A673 (cell line): ENCODE data around the gene ARHGAP22. TPM values are rescaled to one million over a fixed set of nuclear protein-coding genes. Genes with fewer than 3 reads are reported as not detected.

Experiments used
- BruUV-seq: library from RNA; stranded (reverse); fragments of 400-500 nt; replicated peaks from 2 replicates; lab custom pipeline; 2021; lab: Mats Ljungman, UMichigan
- CTCF ChIA-PET: fragments of 300-600 bp; sonication (Branson Sonifier 250); formaldehyde crosslinking; loops from one replicate; lab custom pipeline; 2022; ENCODE audit warnings: antibody characterized with exemption; lab: Charles Lee
- POLR2A ChIA-PET: fragments of 300-600 bp; sonication (Branson Sonifier 250); formaldehyde crosslinking; loops from one replicate; lab custom pipeline; 2022; ENCODE audit warnings: antibody characterized with exemption; ENCODE audit not compliant: low non-redundant PET; lab: Charles Lee
- DNase-seq: peaks from one replicate; pipeline ENCODE4 v3.0.0-alpha.2; 2015; ENCODE audit warnings: low spot score
- H3K27ac ChIP-seq: fragments of 200-600 bp; sonication (generic); 2 replicates; pipeline ENCODE4 v1.5.1; 2016; ENCODE audit warnings: mixed run types, low read depth, mild to moderate bottlenecking, mixed read lengths, antibody characterized with exemption, low read length; ENCODE audit not compliant: poor library complexity, severe bottlenecking
- H3K27me3 ChIP-seq: fragments of 200-600 bp; sonication (generic); replicated peaks from 2 replicates; pipeline ENCODE4 v1.6.1; 2017; ENCODE audit warnings: mixed run types, low read depth, mild to moderate bottlenecking, mixed read lengths, antibody characterized with exemption, low read length; ENCODE audit not compliant: insufficient read depth, poor library complexity
- H3K36me3 ChIP-seq: fragments of 200-600 bp; sonication (generic); 2 replicates; pipeline ENCODE4 v1.6.1; 2016; ENCODE audit warnings: mixed run types, mild to moderate bottlenecking, mixed read lengths, antibody characterized with exemption, low read length; ENCODE audit not compliant: insufficient read depth, poor library complexity, severe bottlenecking
- H3K4me1 ChIP-seq: fragments of 200-600 bp; sonication (generic); 2 replicates; pipeline ENCODE4 v1.6.1; 2017; ENCODE audit warnings: mixed run types, mild to moderate bottlenecking, mixed read lengths, antibody characterized with exemption, low read length; ENCODE audit not compliant: insufficient read depth, poor library complexity, severe bottlenecking
- H3K4me3 ChIP-seq: fragments of 200-600 bp; sonication (generic); 2 replicates; pipeline ENCODE4 v1.5.1; 2016; ENCODE audit warnings: low read depth, mixed run types, mild to moderate bottlenecking, mixed read lengths, low read length; ENCODE audit not compliant: poor library complexity, severe bottlenecking
- H3K9me3 ChIP-seq: fragments of 200-600 bp; sonication (generic); 2 replicates; pipeline ENCODE4 v1.6.1; 2016; ENCODE audit warnings: mixed run types, low read depth, mild to moderate bottlenecking, mixed read lengths, antibody characterized with exemption, low read length; ENCODE audit not compliant: poor library complexity, severe bottlenecking
- CTCF ChIP-seq: fragments of 300-800, 200-600 bp; sonication (generic); conservative IDR thresholded peaks from 2 replicates; pipeline ENCODE4 v1.5.1; 2017; ENCODE audit warnings: low read depth, mild to moderate bottlenecking, antibody characterized with exemption, low read length, moderate library complexity, mixed read lengths
- EZH2 ChIP-seq: fragments of 200-600 bp; sonication (generic); IDR thresholded peaks from 2 replicates; pipeline ENCODE4 v1.6.1; 2017; ENCODE audit warnings: borderline replicate concordance, low read depth, mild to moderate bottlenecking, mixed read lengths, antibody characterized with exemption, low read length; ENCODE audit not compliant: poor library complexity, severe bottlenecking
- intact Hi-C: fragments of 100-400 bp; cut with micrococcal nuclease; formaldehyde crosslinking; loops from one replicate; pipeline ENCODE4 v1.10.0; 2022; ENCODE audit not compliant: unreplicated experiment
- total RNA-seq: library from RNA; stranded (reverse); gene quantifications from 2 replicates; pipeline ENCODE4 v1.2.3, GENCODE V29; 2021

ARHGAP22 gene
- total RNA-seq, 1 experiment from 2014 or later = 0.47 TPM

- no peak for DNase-seq
- intact Hi-C loops = no loop called here
- ChIA-PET CTCF (no interaction called here), POLR2A (no interaction called here)
- peaks cover 20% of the 10 kb centered on the region for H3K4me1 ChIP-seq
- H3K36me3 ChIP-seq = no peaks in the 10 kb centered on the region
- H3K27ac ChIP-seq = no peak overlapping the region
- no TSS peak for BruUV-seq
- H3K27me3 ChIP-seq = peaks cover 2% of the 10 kb centered on the region
- no peak for TF ChIP-seq CTCF
- TF ChIP-seq EZH2 = no peak
- no peak overlapping the region for H3K4me3 ChIP-seq
- H3K9me3 ChIP-seq = no peaks in the 10 kb centered on the region
Observed at GRCh38 chr10:48478980-48479811, 125.7 kb downstream of the ARHGAP22 start.

- Histone ChIP-seq H3K27ac (no peak overlapping the region), H3K27me3 (no peaks in the 10 kb centered on the region), H3K4me3 (no peak overlapping the region), H3K9me3 (no peaks in the 10 kb centered on the region), H3K36me3 (no peaks in the 10 kb centered on the region), H3K4me1 (peaks cover 20% of the 10 kb centered on the region)
- DNase-seq = no peak
- intact Hi-C loops = no loop called here
- ChIA-PET POLR2A (no interaction called here), CTCF (no interaction called here)
- TF ChIP-seq EZH2 = no peak
- TF ChIP-seq CTCF = no peak
- no TSS peak for BruUV-seq
Observed at GRCh38 chr10:48478469-48478868, 126.4 kb downstream of the ARHGAP22 start.

GRCh38 chr10:48477616-48478015 is 127.3 kb downstream of the ARHGAP22 start:
- POLR2A ChIA-PET = no interaction called here
- intact Hi-C loops = no loop called here

More at GRCh38 chr10:48477616-48478015, 127.3 kb downstream of the ARHGAP22 start:
- Histone ChIP-seq H3K9me3 (no peaks in the 10 kb centered on the region), H3K27me3 (no peaks in the 10 kb centered on the region), H3K4me3 (no peak overlapping the region), H3K36me3 (no peaks in the 10 kb centered on the region), H3K4me1 (peaks cover 20% of the 10 kb centered on the region), H3K27ac (no peak overlapping the region)
- BruUV-seq = no TSS peak
- DNase-seq = no peak
- CTCF ChIA-PET = no interaction called here
- TF ChIP-seq CTCF (no peak), EZH2 (no peak)
